ENCODE data around the gene PPP2R2C.

Gene PPP2R2C

GRCh38 chr4:6384541-6384940 is 87.9 kb downstream of the PPP2R2C start:
- no peak for DNase-seq (ENCODE audit: extremely low read depth, low read depth)
- TF ChIP-seq, protein P1, sequence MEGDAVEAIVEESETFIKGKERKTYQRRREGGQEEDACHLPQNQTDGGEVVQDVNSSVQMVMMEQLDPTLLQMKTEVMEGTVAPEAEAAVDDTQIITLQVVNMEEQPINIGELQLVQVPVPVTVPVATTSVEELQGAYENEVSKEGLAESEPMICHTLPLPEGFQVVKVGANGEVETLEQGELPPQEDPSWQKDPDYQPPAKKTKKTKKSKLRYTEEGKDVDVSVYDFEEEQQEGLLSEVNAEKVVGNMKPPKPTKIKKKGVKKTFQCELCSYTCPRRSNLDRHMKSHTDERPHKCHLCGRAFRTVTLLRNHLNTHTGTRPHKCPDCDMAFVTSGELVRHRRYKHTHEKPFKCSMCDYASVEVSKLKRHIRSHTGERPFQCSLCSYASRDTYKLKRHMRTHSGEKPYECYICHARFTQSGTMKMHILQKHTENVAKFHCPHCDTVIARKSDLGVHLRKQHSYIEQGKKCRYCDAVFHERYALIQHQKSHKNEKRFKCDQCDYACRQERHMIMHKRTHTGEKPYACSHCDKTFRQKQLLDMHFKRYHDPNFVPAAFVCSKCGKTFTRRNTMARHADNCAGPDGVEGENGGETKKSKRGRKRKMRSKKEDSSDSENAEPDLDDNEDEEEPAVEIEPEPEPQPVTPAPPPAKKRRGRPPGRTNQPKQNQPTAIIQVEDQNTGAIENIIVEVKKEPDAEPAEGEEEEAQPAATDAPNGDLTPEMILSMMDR (IDR thresholded peaks at IDR 0.05; ENCODE audit: low read depth, low read length) = no peak

DNA sequence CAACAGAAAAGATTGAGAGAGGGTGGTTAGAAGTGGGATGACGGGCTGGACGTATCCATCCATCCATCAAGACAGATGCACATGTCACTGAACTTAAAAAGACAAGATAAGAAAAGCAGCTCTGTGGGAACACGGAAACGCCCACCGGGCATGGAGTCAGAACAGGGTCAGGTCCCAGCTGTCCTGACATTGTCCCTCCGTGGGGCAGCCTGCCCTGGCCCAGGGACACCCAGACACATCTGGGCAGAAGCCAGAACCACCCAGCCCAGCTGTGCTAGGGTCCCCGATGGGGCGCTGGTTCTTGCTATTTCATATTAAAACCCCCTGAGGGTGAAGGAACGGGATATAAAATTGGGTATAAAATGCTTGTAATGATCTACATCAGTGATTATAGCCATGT is 88.5 kb downstream of the PPP2R2C start:
- DNase-seq (ENCODE audit: extremely low read depth, low read depth) = no peak
- TF ChIP-seq, protein P1 (IDR thresholded peaks at IDR 0.05; ENCODE audit: low read depth, low read length) = no peak

DNA sequence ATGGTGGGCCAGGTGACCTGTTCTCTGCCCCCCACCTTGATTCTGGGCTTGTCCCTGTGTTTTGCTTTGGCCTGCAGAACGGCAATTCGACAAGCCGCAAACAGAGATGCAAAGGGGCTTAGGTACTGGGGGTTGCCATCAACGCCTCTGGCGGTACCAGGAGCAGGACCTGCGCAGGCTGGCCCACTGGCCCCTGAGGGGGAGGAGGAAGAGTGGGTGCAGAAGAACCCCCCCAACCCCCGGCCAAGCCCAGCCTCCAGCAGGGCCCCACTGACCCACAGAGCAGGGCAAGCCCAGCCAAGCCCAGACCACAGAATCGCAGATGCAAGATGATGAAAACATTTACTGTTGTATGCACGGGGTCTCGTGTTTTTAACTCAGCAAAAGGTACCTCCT is 89.4 kb downstream of the PPP2R2C start:
- no peak for DNase-seq (ENCODE audit: extremely low read depth, low read depth)
- TF ChIP-seq, protein P1 (IDR thresholded peaks at IDR 0.05; ENCODE audit: low read depth, low read length) = no peak

GRCh38 chr4:6381571-6382123 is 90.8 kb downstream of the PPP2R2C start:
- TF ChIP-seq, protein P1 (IDR thresholded peaks at IDR 0.05; ENCODE audit: low read depth, low read length) = no peak

DNA sequence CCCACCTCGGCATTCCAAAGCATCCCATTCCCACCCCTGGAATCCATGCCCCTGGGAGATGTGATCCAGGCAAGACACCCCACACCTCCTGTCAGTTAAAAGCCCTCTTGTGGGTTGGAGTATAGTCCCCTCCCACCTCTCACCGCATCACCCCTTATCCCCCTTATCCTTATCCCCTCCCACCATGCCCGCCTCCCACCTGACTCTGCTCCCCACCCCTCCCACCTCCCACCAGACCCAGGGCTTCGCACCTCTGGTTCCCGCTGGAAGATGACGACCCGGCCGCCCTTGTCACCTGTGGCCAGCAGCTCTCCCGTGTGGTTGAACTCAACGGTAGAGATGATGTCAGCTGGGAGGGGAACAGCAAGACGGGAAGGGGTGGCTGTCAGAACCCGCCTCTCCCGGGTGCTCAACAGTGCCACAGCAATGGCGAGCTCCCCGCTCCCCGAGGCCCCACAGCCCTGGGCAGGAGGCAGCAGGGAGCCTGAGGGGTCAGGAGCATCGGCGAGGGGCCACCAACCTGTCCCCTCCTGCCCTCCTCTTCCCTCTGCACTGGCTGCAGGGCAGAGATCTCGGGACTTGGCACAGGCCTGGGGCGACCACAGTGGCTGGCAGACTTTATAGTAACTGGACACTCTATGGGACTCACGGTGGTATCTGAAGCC is 91.5 kb downstream of the PPP2R2C start:
- TF ChIP-seq, protein P1 (IDR thresholded peaks at IDR 0.05; ENCODE audit: low read depth, low read length) = no peak
- no peak for DNase-seq (ENCODE audit: extremely low read depth, low read depth)

More at GRCh38 chr4:6381571-6382123, 90.8 kb downstream of the PPP2R2C start:
- no peak for DNase-seq (ENCODE audit: extremely low read depth, low read depth)

DNA sequence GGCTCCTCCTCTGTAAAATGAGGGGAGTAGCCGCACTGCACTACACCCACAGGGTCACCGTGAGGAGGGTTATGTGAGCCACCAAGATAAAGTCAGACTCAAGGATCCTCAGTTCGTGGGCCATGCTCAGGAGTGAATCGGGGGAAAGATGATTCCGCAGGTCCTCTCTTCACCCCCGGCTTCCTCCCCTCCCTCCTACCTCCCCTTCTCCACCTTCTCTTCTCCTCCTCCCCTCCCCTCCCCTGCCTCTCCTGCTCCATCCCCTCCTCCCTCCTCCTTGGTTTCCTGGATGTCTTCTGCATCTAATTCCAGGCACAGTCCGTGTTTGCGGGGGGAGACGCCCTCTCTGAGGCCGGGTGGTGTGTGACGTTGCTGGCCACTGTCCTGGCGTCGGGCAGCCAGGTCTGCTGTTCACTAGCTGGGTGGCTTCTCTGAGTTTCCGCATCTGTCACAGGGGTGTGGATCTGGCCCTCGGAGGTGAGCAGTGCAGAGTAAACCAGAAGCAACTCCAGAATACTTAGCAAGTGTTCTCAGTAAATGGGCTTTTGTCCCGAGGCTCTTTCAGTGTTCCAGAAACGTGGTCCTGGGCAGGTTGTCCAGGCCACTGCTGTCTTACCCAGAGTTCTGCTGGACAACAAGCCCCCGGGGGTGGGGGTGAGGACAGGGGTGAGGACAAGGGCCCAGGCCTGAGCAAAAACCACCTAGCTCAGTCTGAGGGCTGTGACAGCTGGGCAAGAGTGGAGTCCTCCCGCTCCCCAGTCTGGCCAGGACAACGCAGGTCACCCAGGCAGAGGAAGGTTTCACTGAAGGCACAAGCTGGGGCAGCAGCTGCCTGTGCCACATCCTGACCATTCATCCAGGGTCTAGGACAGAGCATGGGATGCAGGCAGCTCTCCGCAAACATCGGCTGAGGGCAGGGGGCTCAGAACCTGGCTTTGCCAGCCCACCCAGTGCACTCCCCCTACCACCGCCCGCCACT is 92.4 kb downstream of the PPP2R2C start:
- DNase-seq (ENCODE audit: extremely low read depth, low read depth) = no peak
- TF ChIP-seq, protein P1 (IDR thresholded peaks at IDR 0.05; ENCODE audit: low read depth, low read length) = no peak

Data from AG09319 (cell line).